B cell (primary cell): ENCODE results near the gene NAPEPLD. TPM values are rescaled to one million over a fixed set of nuclear protein-coding genes. Genes with fewer than 3 reads are reported as not detected.

ENCODE experiments used
- ATAC-seq: fragments of 200-7000 bp; cut with Tn5 transposase; one replicate; pipeline ENCODE4 v1.10.0; 2021; ENCODE audit warnings: low read depth, mild to moderate bottlenecking, moderate number of reproducible peaks, moderate library complexity
- CTCF ChIA-PET: fragments of 350-600 bp; sonication (Branson Sonifier 250); formaldehyde crosslinking; loops from one replicate; lab custom pipeline; 2021; ENCODE audit warnings: antibody characterized with exemption, inconsistent platforms; lab: Charles Lee
- POLR2A ChIA-PET: fragments of 350-600 bp; sonication (Branson Sonifier 250); formaldehyde crosslinking; loops from one replicate; lab custom pipeline; 2021; ENCODE audit warnings: antibody characterized with exemption; lab: Charles Lee
- DNase-seq: peaks from one replicate; pipeline ENCODE4 v3.0.0; 2013
- H2AFZ ChIP-seq: 2 replicates; pipeline ENCODE4 v1.6.1; 2012; ENCODE audit warnings: mild to moderate bottlenecking, low read depth, low read length; ENCODE audit not compliant: insufficient read depth, poor library complexity, severe bottlenecking
- H3K27ac ChIP-seq, 2 donors: 1 replicate in 1 of 2; 2 replicates in 1 of 2; pipeline ENCODE4 v1.5.1; 2012 to 2013; ENCODE audit warnings: low read length in 2 of 2, mild to moderate bottlenecking in 2 of 2, moderate library complexity in 1 of 2
- H3K27me3 ChIP-seq, 4 experiments: fragments of 200-600 bp in 1 of 4; sonication (generic) in 1 of 4; replicated peaks in 1 of 4; 1 replicate in 2 of 4; 2 replicates in 2 of 4; pipeline versions ENCODE4 v1.6.1 to v1.7.0; 2013 to 2016; ENCODE audit warnings: low read length in 3 of 4, mild to moderate bottlenecking in 2 of 4, mixed read lengths in 1 of 4, moderate library complexity in 1 of 4; ENCODE audit not compliant: insufficient read depth in 4 of 4, control insufficient read depth in 3 of 4; ENCODE audit errors: control extremely low read depth in 1 of 4
- H3K36me3 ChIP-seq, 2 experiments: replicated peaks in 1 of 2; 1 replicate in 1 of 2; 2 replicates in 1 of 2; pipeline versions ENCODE4 v1.6.1 to v1.7.1; 2013; ENCODE audit warnings: low read length in 1 of 2; ENCODE audit not compliant: insufficient read depth in 2 of 2, control insufficient read depth in 1 of 2; ENCODE audit errors: control extremely low read depth in 1 of 2, extremely low read depth in 1 of 2
- H3K4me1 ChIP-seq, 2 donors: fragments of 200-600 bp in 1 of 2; sonication (generic) in 1 of 2; 1 replicate in 1 of 2; 2 replicates in 1 of 2; pipeline versions ENCODE4 v1.5.1 to v1.6.1; 2013 to 2017; ENCODE audit warnings: low read length in 2 of 2; ENCODE audit not compliant: control insufficient read depth in 2 of 2, insufficient read depth in 2 of 2
- H3K4me2 ChIP-seq: replicated peaks from 2 replicates; pipeline ENCODE3; 2012; ENCODE audit warnings: mild to moderate bottlenecking, low read depth, low read length; ENCODE audit not compliant: poor library complexity, severe bottlenecking
- H3K4me3 ChIP-seq, 5 experiments: fragments of 200-600 bp in 1 of 5; sonication (generic) in 1 of 5; 1 replicate in 3 of 5; 2 replicates in 2 of 5; pipeline versions ENCODE4 v1.5.1 to v1.7.0; 2011 to 2016; ENCODE audit warnings: low read length in 4 of 5, mild to moderate bottlenecking in 4 of 5, low read depth in 2 of 5, control low read depth in 1 of 5, moderate library complexity in 1 of 5; ENCODE audit not compliant: insufficient read depth in 1 of 5; ENCODE audit errors: control extremely low read depth in 1 of 5, extremely low read depth in 1 of 5
- H3K79me2 ChIP-seq: fragments of 200-600 bp; sonication (generic); one replicate; pipeline ENCODE4 v1.6.0; 2016; ENCODE audit warnings: low read length; ENCODE audit not compliant: control insufficient read depth, insufficient read depth
- H3K9ac ChIP-seq: fragments of 200-600 bp; sonication (generic); 2 replicates; pipeline ENCODE4 v1.6.1; 2017; ENCODE audit warnings: mild to moderate bottlenecking, low read length, moderate library complexity
- H3K9me3 ChIP-seq, 3 donors: one replicate each; pipeline versions ENCODE4 v1.6.1 to v1.7.1; 2013; ENCODE audit warnings: low read length in 2 of 3; ENCODE audit not compliant: control insufficient read depth in 2 of 3, insufficient read depth in 1 of 3; ENCODE audit errors: control extremely low read depth in 1 of 3
- H4K20me1 ChIP-seq: 2 replicates; pipeline ENCODE4 v1.6.0; 2012; ENCODE audit warnings: mild to moderate bottlenecking, low read length; ENCODE audit not compliant: insufficient read depth, control insufficient read depth, poor library complexity, severe bottlenecking
- H3K27ac Mint-ChIP-seq: one replicate; pipeline ENCODE4 v1.8.0; 2021; ENCODE audit warnings: mixed read lengths
- H3K27me3 Mint-ChIP-seq: one replicate; pipeline ENCODE4 v1.8.0; 2021; ENCODE audit warnings: mixed read lengths
- H3K4me1 Mint-ChIP-seq: one replicate; pipeline ENCODE4 v1.8.0; 2021; ENCODE audit warnings: mixed read lengths
- H3K4me3 Mint-ChIP-seq: one replicate; pipeline ENCODE4 v1.8.0; 2021; ENCODE audit warnings: mixed read lengths
- H3K9me3 Mint-ChIP-seq: one replicate; pipeline ENCODE4 v1.8.0; 2022; ENCODE audit warnings: mixed read lengths; ENCODE audit not compliant: insufficient read depth
- CTCF ChIP-seq: fragments of 200-600 bp; IDR thresholded peaks from one replicate; pipeline ENCODE4 v1.8.0; 2022; ENCODE audit warnings: antibody characterized with exemption, mild to moderate bottlenecking
- EZH2 ChIP-seq: IDR thresholded peaks from 2 replicates; pipeline ENCODE4 v1.6.1; 2012; ENCODE audit warnings: borderline replicate concordance, low read depth, mild to moderate bottlenecking, moderate library complexity, low read length; ENCODE audit not compliant: insufficient read depth, poor library complexity, severe bottlenecking
- WGBS: methylation state at CpG from one replicate; pipeline ENCODE4 v1.1.5; 2013; ENCODE audit warnings: missing lambda C conversion rate; ENCODE audit not compliant: insufficient coverage; 5-methylcytosine and 5-hydroxymethylcytosine counted together
- intact Hi-C: fragments of 100-400 bp; cut with micrococcal nuclease; formaldehyde crosslinking; loops from one replicate; pipeline ENCODE4 v1.10.0; 2022
- polyA plus RNA-seq: library from polyadenylated mRNA; depleted of rRNA; stranded (reverse); fragments of >200 nt; gene quantifications from 2 replicates; pipeline ENCODE4 v1.2.3, GENCODE V29; 2012
- total RNA-seq, 2 donors: library from RNA; stranded (reverse); fragments of 120-200 nt in 1 of 2; gene quantifications; 1 replicate in 1 of 2; 2 replicates in 1 of 2; pipeline versions ENCODE4 v1.2.3 to v1.2.4, GENCODE V29; 2013 to 2022

NAPEPLD gene
- total and polyA plus RNA-seq, 2 donors (not counting 1 experiment from before 2014, with no cell fraction given) = 3.8 to 20.7 TPM

GRCh38 chr7:103068414-103069403, 80.2 kb downstream of the NAPEPLD start:
- no peaks in the 10 kb centered on the region for H3K4me1 ChIP-seq
- intact Hi-C loops = no loop called here
- WGBS = 96% methylated on average over 21 of the region's 23 CpGs
- no peak overlapping the region for H2AFZ ChIP-seq
- POLR2A ChIA-PET = no interaction called here
- no peak overlapping the region for H3K9ac ChIP-seq
- no peak overlapping the region for H3K27ac ChIP-seq
- H3K79me2 ChIP-seq = no peaks in the 10 kb centered on the region
- H3K4me2 ChIP-seq = no peak overlapping the region
- Mint-ChIP-seq H3K4me1 (peaks cover under 1% of the 10 kb centered on the region), H3K27me3 (no peaks in the 10 kb centered on the region), H3K4me3 (no peak overlapping the region), H3K9me3 (no peaks in the 10 kb centered on the region), H3K27ac (no peak overlapping the region)
- CTCF ChIA-PET = interaction anchor here (1.3 kb wide), 1 partner anchor 310 kb away, joined by 7 read pairs; no protein-coding TSS in a partner anchor
- H3K36me3 ChIP-seq = no peaks in the 10 kb centered on the region
- TF ChIP-seq CTCF (no peak), EZH2 (no peak)
- DNase-seq (no peak), ATAC-seq (no peak)
- no peaks in the 10 kb centered on the region for H4K20me1 ChIP-seq
- no peaks in the 10 kb centered on the region for H3K27me3 ChIP-seq
- no peak overlapping the region for H3K4me3 ChIP-seq
- H3K9me3 ChIP-seq = no peaks in the 10 kb centered on the region

- Histone ChIP-seq H3K27me3 (no peaks in the 10 kb centered on the region), H2AFZ (no peak overlapping the region), H3K27ac (no peak overlapping the region), H3K79me2 (no peaks in the 10 kb centered on the region), H3K9ac (no peak overlapping the region), H4K20me1 (no peaks in the 10 kb centered on the region), H3K4me3 (no peak overlapping the region), H3K9me3 (no peaks in the 10 kb centered on the region), H3K4me2 (no peak overlapping the region), H3K36me3 (no peaks in the 10 kb centered on the region), H3K4me1 (no peaks in the 10 kb centered on the region)
- DNase-seq = peak; percentile 56
- 25% methylated on average over 1 of the region's 1 CpG for WGBS
- H3K4me3 Mint-ChIP-seq = no peak overlapping the region
- H3K27ac Mint-ChIP-seq = no peak overlapping the region
- H3K27me3 Mint-ChIP-seq = no peaks in the 10 kb centered on the region
- TF ChIP-seq CTCF (peak; percentile 60), EZH2 (no peak)
- ATAC-seq = peak; percentile 61
- CTCF ChIA-PET = interaction anchor here (1.0 to 1.4 kb wide), 4 partner anchors 10 to 307 kb away, joined by 3 to 9 read pairs (median 4); partner anchors contain the start of genes ARMC10 and FBXL13
- no peaks in the 10 kb centered on the region for H3K4me1 Mint-ChIP-seq
- POLR2A ChIA-PET = no interaction called here
- intact Hi-C loops = no loop called here
- H3K9me3 Mint-ChIP-seq = no peaks in the 10 kb centered on the region
Observed at GRCh38 chr7:103065667-103066066, 83.2 kb downstream of the NAPEPLD start.
